HCT116 (cell line): ENCODE results near the gene FTSJ3. TPM values are rescaled to one million over a fixed set of nuclear protein-coding genes. Genes with fewer than 3 reads are reported as not detected.

Experiments used
- ATAC-seq: fragments of 200-7000 bp; cut with Tn5 transposase; 2 replicates; pipeline ENCODE4 v1.9.1; 2020; ENCODE audit warnings: mild to moderate bottlenecking, moderate library complexity
- BruUV-seq: library from RNA; stranded (reverse); fragments of 400-500 nt; replicated peaks from 2 replicates; lab custom pipeline; 2021; lab: Mats Ljungman, UMichigan
- CTCF ChIA-PET: fragments of 300-600 bp; sonication (Branson Sonifier 250); formaldehyde crosslinking; loops from one replicate; lab custom pipeline; 2021; ENCODE audit warnings: antibody characterized with exemption; lab: Charles Lee
- POLR2A ChIA-PET: fragments of 300-600, 350-600 bp; sonication (Branson Sonifier 250); formaldehyde crosslinking; loops from one replicate; lab custom pipeline; 2021; ENCODE audit warnings: antibody characterized with exemption; lab: Charles Lee
- RAD21 ChIA-PET, 2 experiments: fragments of 300-600 bp; sonication (Branson Sonifier 250); formaldehyde crosslinking; loops; one replicate each; lab custom pipeline; 2023; ENCODE audit warnings: low total read pairs in 2 of 2; ENCODE audit not compliant: uncharacterized antibody in 2 of 2, unreplicated experiment in 2 of 2, low non-redundant PET in 1 of 2; lab: Charles Lee
- DNase-seq: peaks from one replicate; pipeline ENCODE4 v3.0.0-alpha.2; 2010; ENCODE audit warnings: low read depth, low spot score
- H2AFZ ChIP-seq: fragments of 200-600 bp; shearing (Covaris generic), sonication (generic); 2 replicates; pipeline ENCODE4 v1.6.1; 2017; ENCODE audit warnings: low read depth, mixed run types, mixed read lengths, antibody characterized with exemption, low read length; ENCODE audit not compliant: poor library complexity, severe bottlenecking
- H3K27ac ChIP-seq: 2 replicates; pipeline ENCODE4 v1.5.1; 2012; ENCODE audit warnings: low read depth, low read length
- H3K27me3 ChIP-seq: fragments of 200-600 bp; sonication (generic); 2 replicates; pipeline ENCODE4 v1.6.1; 2016; ENCODE audit warnings: mixed run types, low read length, mixed read lengths; ENCODE audit not compliant: insufficient read depth
- H3K36me3 ChIP-seq, 2 experiments: fragments of 200-500 bp in 1 of 2; fragments of 200-600 bp in 1 of 2; sonication (Bioruptor generic) in 1 of 2; sonication (generic) in 1 of 2; 2 replicates each; pipeline versions ENCODE4 v1.5.1 to v1.6.1; 2014 to 2016; ENCODE audit warnings: low read length in 2 of 2, inconsistent platforms in 1 of 2, mixed read lengths in 1 of 2, mixed run types in 1 of 2; ENCODE audit not compliant: insufficient read depth in 2 of 2, control insufficient read depth in 1 of 2
- H3K4me1 ChIP-seq, 2 experiments: fragments of 200-600 bp in 1 of 2; sonication (generic) in 1 of 2; 2 replicates each; pipeline versions ENCODE4 v1.5.1 to v1.6.1; 2012 to 2017; ENCODE audit warnings: low read length in 2 of 2, inconsistent platforms in 1 of 2, mild to moderate bottlenecking in 1 of 2, mixed read lengths in 1 of 2, mixed run types in 1 of 2, moderate library complexity in 1 of 2; ENCODE audit not compliant: insufficient read depth in 2 of 2, control insufficient read depth in 1 of 2
- H3K4me2 ChIP-seq: fragments of 200-600 bp; sonication (generic); 2 replicates; pipeline ENCODE4 v1.6.1; 2017; ENCODE audit warnings: mixed run types, low read length, mixed read lengths
- H3K4me3 ChIP-seq, 2 experiments: fragments of 200-600 bp in 1 of 2; sonication (generic) in 1 of 2; replicated peaks in 1 of 2; 2 replicates each; pipeline ENCODE4 v1.5.1; 2011 to 2016; ENCODE audit warnings: low read length in 2 of 2, control low read depth in 1 of 2, low read depth in 1 of 2, mild to moderate bottlenecking in 1 of 2, mixed read lengths in 1 of 2, mixed run types in 1 of 2
- H3K79me2 ChIP-seq: fragments of 200-600 bp; sonication (generic); 2 replicates; pipeline ENCODE4 v1.6.1; 2017; ENCODE audit warnings: mild to moderate bottlenecking, mixed run types, low read length, moderate library complexity, mixed read lengths; ENCODE audit not compliant: insufficient read depth
- H3K9ac ChIP-seq: fragments of 200-600 bp; sonication (generic); 2 replicates; pipeline ENCODE4 v1.6.1; 2016; ENCODE audit warnings: low read length, mixed read lengths
- H3K9me2 ChIP-seq: fragments of 200-600 bp; sonication (generic), shearing (Covaris generic); 2 replicates; pipeline ENCODE4 v1.6.1; 2017; ENCODE audit warnings: mixed run types, mild to moderate bottlenecking, moderate library complexity; ENCODE audit not compliant: insufficient read depth
- H3K9me3 ChIP-seq, 2 experiments: fragments of 200-500 bp in 1 of 2; fragments of 200-600 bp in 1 of 2; sonication (Bioruptor generic) in 1 of 2; sonication (generic) in 1 of 2; 2 replicates each; pipeline ENCODE4 v1.6.1; 2014 to 2017; ENCODE audit warnings: low read length in 2 of 2, mixed read lengths in 2 of 2, inconsistent platforms in 1 of 2, low read depth in 1 of 2, mild to moderate bottlenecking in 1 of 2, mixed run types in 1 of 2, moderate library complexity in 1 of 2; ENCODE audit not compliant: control insufficient read depth in 1 of 2, insufficient read depth in 1 of 2
- H4K20me1 ChIP-seq: fragments of 200-600 bp; sonication (generic), shearing (Covaris generic); 2 replicates; pipeline ENCODE4 v1.6.1; 2017; ENCODE audit warnings: mixed run types, mild to moderate bottlenecking, moderate library complexity; ENCODE audit not compliant: insufficient read depth
- ATF3 ChIP-seq: IDR thresholded peaks from 2 replicates; pipeline ENCODE4 v1.6.1; 2012
- CBX3 ChIP-seq: IDR thresholded peaks from 2 replicates; pipeline ENCODE4 v1.6.1; 2012; ENCODE audit warnings: low read depth
- CTCF ChIP-seq, 3 experiments: fragments of 200-600 bp in 1 of 3; sonication (generic) in 1 of 3; IDR thresholded peaks in 2 of 3; conservative IDR thresholded peaks in 1 of 3; 2 replicates each; pipeline ENCODE4 v1.5.1; 2012 to 2017; ENCODE audit warnings: low read depth in 2 of 3, low read length in 2 of 3, antibody characterized with exemption in 1 of 3, borderline replicate concordance in 1 of 3, control low read depth in 1 of 3, mild to moderate bottlenecking in 1 of 3, mixed read lengths in 1 of 3, mixed run types in 1 of 3, moderate library complexity in 1 of 3; ENCODE audit not compliant: insufficient read depth in 1 of 3
- ELF1 ChIP-seq: IDR thresholded peaks from 2 replicates; pipeline ENCODE4 v1.6.1; 2012; ENCODE audit warnings: low read depth, borderline replicate concordance
- EZH2 ChIP-seq: fragments of 200-600 bp; sonication (generic); IDR thresholded peaks from 2 replicates; pipeline ENCODE4 v1.6.1; 2017; ENCODE audit warnings: antibody characterized with exemption, mixed run types
- FOSL1 ChIP-seq: IDR thresholded peaks from 2 replicates; pipeline ENCODE4 v1.6.1; 2012; ENCODE audit warnings: low read depth
- POLR2AphosphoS5 ChIP-seq: IDR thresholded peaks from 2 replicates; pipeline ENCODE4 v1.6.1; 2011; ENCODE audit warnings: mild to moderate bottlenecking, low read depth, low read length, moderate library complexity
- RAD21 ChIP-seq: IDR thresholded peaks from 2 replicates; pipeline ENCODE4 v1.6.1; 2012; ENCODE audit warnings: low read depth, mild to moderate bottlenecking
- SRF ChIP-seq: IDR thresholded peaks from 2 replicates; pipeline ENCODE4 v1.6.1; 2012; ENCODE audit warnings: low read depth
- YY1 ChIP-seq: IDR thresholded peaks from 2 replicates; pipeline ENCODE4 v1.6.1; 2011; ENCODE audit warnings: low read length, low read depth, moderate library complexity, mild to moderate bottlenecking; ENCODE audit not compliant: insufficient replicate concordance; ENCODE audit errors: extremely low read depth
- ZNF274 ChIP-seq: fragments of 200-500 bp; sonication (Bioruptor generic); IDR thresholded peaks from 2 replicates; pipeline ENCODE4 v1.6.1; 2014; ENCODE audit warnings: mild to moderate bottlenecking, low read depth, low read length, inconsistent platforms
- intact Hi-C: fragments of 100-400 bp; cut with micrococcal nuclease; formaldehyde crosslinking; loops from 2 replicates; pipeline ENCODE4 v1.10.0; 2022
- total RNA-seq: library from RNA; stranded (reverse); gene quantifications from one replicate; pipeline ENCODE4 v1.2.1, GENCODE V29; 2021; ENCODE audit not compliant: unreplicated experiment

The FTSJ3 gene
- total RNA-seq, 1 experiment from 2014 or later = 70.9 TPM

- Histone ChIP-seq H3K27me3 (no peaks in the 10 kb centered on the region), H3K9me3 (no peaks in the 10 kb centered on the region), H3K9me2 (no peaks in the 10 kb centered on the region), H3K4me2 (no peak overlapping the region), H4K20me1 (no peaks in the 10 kb centered on the region), H3K4me3 (no peak overlapping the region), H3K4me1 (peaks cover 6 to 17% of the 10 kb centered on the region in 2 experiments), H3K79me2 (peaks cover 66% of the 10 kb centered on the region), H3K27ac (peak overlapping the region; percentile 15; the same call in 1 of the 2 replicates), H3K9ac (no peak overlapping the region), H3K36me3 (peaks cover 61 to 90% of the 10 kb centered on the region in 2 experiments), H2AFZ (no peak overlapping the region)
- BruUV-seq = TSS peak; percentile 24
- ChIA-PET POLR2A (no interaction called here), CTCF (interaction anchor here (1.9 kb wide), 1 partner anchor 15 kb away, joined by 4 read pairs; no protein-coding TSS in a partner anchor), RAD21 (no interaction called here)
- ATAC-seq (no peak), DNase-seq (no peak)
- intact Hi-C loops = no loop called here
- TF ChIP-seq FOSL1 (no peak), SRF (no peak), ZNF274 (no peak), YY1 (no peak), POLR2AphosphoS5 (0 out of 2 replicates have a peak, but pooled peaks have one; percentile 52), CBX3 (no peak)
Observed at GRCh38 chr17:63833026-63833740, 5.7 kb upstream of the FTSJ3 start.

GRCh38 chr17:63832455-63832854 is 5.0 kb upstream of the FTSJ3 start:
- Histone ChIP-seq H3K9ac (no peak overlapping the region), H4K20me1 (no peaks in the 10 kb centered on the region), H3K79me2 (peaks cover 66% of the 10 kb centered on the region), H3K36me3 (peaks cover 61 to 89% of the 10 kb centered on the region in 2 experiments), H3K9me2 (no peaks in the 10 kb centered on the region), H3K27me3 (no peaks in the 10 kb centered on the region), H3K9me3 (no peaks in the 10 kb centered on the region)
- CTCF ChIA-PET = interaction anchor here (1.3 kb wide), 1 partner anchor 11 kb away, joined by 3 read pairs; no protein-coding TSS in a partner anchor
- DNase-seq = no peak
- ATAC-seq = peak; percentile 16; the same call in 1 of the 2 replicates
- intact Hi-C loops = no loop called here
- TF ChIP-seq ELF1 (no peak), ATF3 (no peak), CTCF (IDR thresholded peaks at IDR 0.05 in 2 of 3, conservative IDR thresholded peaks at IDR 0.05 in 1 of 3; ENCODE audit: borderline replicate concordance in 1 of 3, insufficient read depth in 1 of 3, low read depth in 2 of 3, low read length in 2 of 3) (peak in 1 of 3 experiments; percentile 22; a peak in 1 of 6 replicates), EZH2 (no peak), RAD21 (no peak)
- TF ChIP-seq, all 23 proteins: peak for 1
- no peak overlapping the region for H3K4me3 ChIP-seq
- ChIA-PET POLR2A (no interaction called here), RAD21 (no interaction called here)
- BruUV-seq = no TSS peak
- no peak overlapping the region for H2AFZ ChIP-seq
- H3K4me1 ChIP-seq = peaks cover 6 to 19% of the 10 kb centered on the region in 2 experiments
- H3K4me2 ChIP-seq = no peak overlapping the region
- H3K27ac ChIP-seq = peak overlapping the region; percentile 15
